ENCODE data around the gene PHF13. TPM values are rescaled to one million over a fixed set of nuclear protein-coding genes. Genes with fewer than 3 reads are reported as not detected.
"Not testable (repeated sequence)": the region's sequence is repeated elsewhere in the genome, so short reads cannot be mapped to it uniquely, and the experiment has no call there.

The PHF13 gene
- total RNA-seq, 3 donors from 2014 or later (not counting 1 experiment from before 2014, with no cell fraction given), result 7.3 to 14.2 (median 10.9) TPM

GRCh38 chr1:6635161-6635909 is 21.8 kb downstream of the PHF13 start:
- H3K27me3 Mint-ChIP-seq (ENCODE audit: low read depth in 2 of 2), result no peaks in the 10 kb centered on the region
- WGBS (ENCODE audit: insufficient coverage), result 94% methylated on average over 20 of the region's 20 CpGs
- no peak for TF ChIP-seq CTCF (IDR thresholded peaks at IDR 0.05)

GRCh38 chr1:6635910-6636760 is 22.6 kb downstream of the PHF13 start:
- Mint-ChIP-seq H3K4me1 (no peaks in the 10 kb centered on the region), H3K36me3 (no peaks in the 10 kb centered on the region), H3K27me3 (ENCODE audit: low read depth in 2 of 2) (no peaks in the 10 kb centered on the region), H3K4me3 (no peak overlapping the region), H3K9me3 (no peaks in the 10 kb centered on the region), H3K27ac (no peak overlapping the region)
- no peak for TF ChIP-seq CTCF (IDR thresholded peaks at IDR 0.05)
- WGBS (ENCODE audit: insufficient coverage), result 92% methylated on average over 16 of the region's 16 CpGs
- Histone ChIP-seq H3K27ac (ENCODE audit: low read length) (no peak overlapping the region), H3K36me3 (ENCODE audit: control insufficient read depth, insufficient read depth, low read length) (peaks cover 60% of the 10 kb centered on the region), H3K4me1 (ENCODE audit: control insufficient read depth, insufficient read depth, low read length) (no peaks in the 10 kb centered on the region), H3K4me3 (ENCODE audit: low read length) (no peak overlapping the region), H3K27me3 (ENCODE audit: control insufficient read depth, insufficient read depth, low read length) (no peaks in the 10 kb centered on the region), H3K9me3 (ENCODE audit: control insufficient read depth, insufficient read depth, low read length) (no peaks in the 10 kb centered on the region)
- DNase-seq (no peak), ATAC-seq (no peak)
- intact Hi-C loops (cut with micrococcal nuclease), result no loop called here

More at GRCh38 chr1:6635161-6635909, 21.8 kb downstream of the PHF13 start:
- H3K27me3 ChIP-seq (ENCODE audit: control insufficient read depth, insufficient read depth, low read length), result no peaks in the 10 kb centered on the region
- no peak for DNase-seq
- no peaks in the 10 kb centered on the region for H3K4me1 ChIP-seq (ENCODE audit: control insufficient read depth, insufficient read depth, low read length)
- ATAC-seq, result no peak
- intact Hi-C loops (cut with micrococcal nuclease), result no loop called here
- no peaks in the 10 kb centered on the region for H3K9me3 Mint-ChIP-seq
- no peak overlapping the region for H3K4me3 Mint-ChIP-seq
- H3K9me3 ChIP-seq (ENCODE audit: control insufficient read depth, insufficient read depth, low read length), result no peaks in the 10 kb centered on the region
- no peak overlapping the region for H3K4me3 ChIP-seq (ENCODE audit: low read length)
- peak overlapping the region in 1 of 2 donors; percentile 38 for H3K27ac Mint-ChIP-seq
- no peak overlapping the region for H3K27ac ChIP-seq (ENCODE audit: low read length)
- peaks cover 59% of the 10 kb centered on the region for H3K36me3 ChIP-seq (ENCODE audit: control insufficient read depth, insufficient read depth, low read length)
- H3K36me3 Mint-ChIP-seq, result no peaks in the 10 kb centered on the region
- H3K4me1 Mint-ChIP-seq, result no peaks in the 10 kb centered on the region

- H3K27ac Mint-ChIP-seq; DNase-seq; H3K4me3 Mint-ChIP-seq; H3K4me1 ChIP-seq (ENCODE audit: control insufficient read depth, insufficient read depth, low read length); intact Hi-C loops (cut with micrococcal nuclease); H3K9me3 Mint-ChIP-seq; ATAC-seq; H3K4me3 ChIP-seq (ENCODE audit: low read length); H3K4me1 Mint-ChIP-seq; H3K27me3 ChIP-seq (ENCODE audit: control insufficient read depth, insufficient read depth, low read length); H3K27ac ChIP-seq (ENCODE audit: low read length); H3K27me3 Mint-ChIP-seq (ENCODE audit: low read depth in 2 of 2); H3K9me3 ChIP-seq (ENCODE audit: control insufficient read depth, insufficient read depth, low read length); H3K36me3 Mint-ChIP-seq: not testable (repeated sequence)
- H3K36me3 ChIP-seq (ENCODE audit: control insufficient read depth, insufficient read depth, low read length), result peaks cover 60% of the 10 kb centered on the region
- 100% methylated on average over 6 of the region's 6 CpGs for WGBS (ENCODE audit: insufficient coverage)
Observed at GRCh38 chr1:6636778-6637177, 23.2 kb downstream of the PHF13 start.

GRCh38 chr1:6637770-6638169 is 24.2 kb downstream of the PHF13 start:
- Mint-ChIP-seq H3K4me3 (no peak overlapping the region), H3K36me3 (no peaks in the 10 kb centered on the region), H3K4me1 (no peaks in the 10 kb centered on the region), H3K27me3 (ENCODE audit: low read depth in 2 of 2) (no peaks in the 10 kb centered on the region), H3K27ac (no peak overlapping the region), H3K9me3 (no peaks in the 10 kb centered on the region)
- Histone ChIP-seq H3K27me3 (ENCODE audit: control insufficient read depth, insufficient read depth, low read length) (no peaks in the 10 kb centered on the region), H3K36me3 (ENCODE audit: control insufficient read depth, insufficient read depth, low read length) (peaks cover 53% of the 10 kb centered on the region), H3K4me3 (ENCODE audit: low read length) (no peak overlapping the region), H3K9me3 (ENCODE audit: control insufficient read depth, insufficient read depth, low read length) (no peaks in the 10 kb centered on the region), H3K4me1 (ENCODE audit: control insufficient read depth, insufficient read depth, low read length) (no peaks in the 10 kb centered on the region), H3K27ac (ENCODE audit: low read length) (no peak overlapping the region)
- intact Hi-C loops (cut with micrococcal nuclease), result no loop called here
- 96% methylated on average over 9 of the region's 9 CpGs for WGBS (ENCODE audit: insufficient coverage)
- ATAC-seq (no peak), DNase-seq (no peak)
- TF ChIP-seq CTCF (IDR thresholded peaks at IDR 0.05), result no peak
